Ascending aorta (tissue), 2 donors: Measurements from ENCODE around the gene LYPLAL1. TPM values are rescaled to one million over a fixed set of nuclear protein-coding genes. Genes with fewer than 3 reads are reported as not detected.
A peak's percentile ranks its signal among the peaks of the same experiment; 100 is the strongest.

Source experiments
- DNase-seq, 2 donors: peaks; one replicate each; pipeline ENCODE4 v3.0.0-alpha.2; 2019; ENCODE audit warnings: low spot score in 2 of 2
- H3K27ac ChIP-seq, 2 donors: fragments of 200-600 bp; sonication (generic); one replicate each; pipeline ENCODE4 v1.5.1; 2016 to 2017; ENCODE audit warnings: mild to moderate bottlenecking in 1 of 2
- H3K27me3 ChIP-seq: fragments of 200-600 bp; sonication (generic); one replicate; pipeline ENCODE4 v1.5.1; 2017
- H3K36me3 ChIP-seq, 2 donors: fragments of 200-600 bp; sonication (generic); one replicate each; pipeline ENCODE4 v1.5.1; 2016
- H3K4me1 ChIP-seq, 2 donors: fragments of 200-600 bp; sonication (generic); one replicate each; pipeline ENCODE4 v1.5.1; 2016 to 2017; ENCODE audit warnings: mild to moderate bottlenecking in 1 of 2
- H3K4me3 ChIP-seq, 2 donors: fragments of 200-600 bp; sonication (generic); one replicate each; pipeline ENCODE4 v1.5.1; 2016 to 2017; ENCODE audit warnings: mild to moderate bottlenecking in 1 of 2
- H3K9me3 ChIP-seq, 2 donors: fragments of 200-600 bp; sonication (generic); one replicate each; pipeline ENCODE4 v1.5.1; 2016
- intact Hi-C: fragments of 100-400 bp; cut with DNase I; formaldehyde crosslinking; loops from one replicate; pipeline ENCODE4 v1.15.1; 2023
- total RNA-seq: library from RNA; depleted of rRNA; stranded (reverse); fragments of >200 nt; gene quantifications from one replicate; pipeline ENCODE4 v1.1.0, GENCODE V29; 2016
- TF ChIP-seq, protein P1 (sequence below), 3 experiments: fragments of 200-600 bp in 2 of 3; fragments of 450-650 bp in 1 of 3; sonication (generic) in 2 of 3; IDR thresholded peaks; one replicate each; pipeline ENCODE4 v1.5.1; 2016 to 2019; ENCODE audit warnings: antibody characterized with exemption in 3 of 3, mild to moderate bottlenecking in 1 of 3, moderate library complexity in 1 of 3

Gene LYPLAL1
- total RNA-seq, 1 donor from 2014 or later, result 27.5 TPM

DNA sequence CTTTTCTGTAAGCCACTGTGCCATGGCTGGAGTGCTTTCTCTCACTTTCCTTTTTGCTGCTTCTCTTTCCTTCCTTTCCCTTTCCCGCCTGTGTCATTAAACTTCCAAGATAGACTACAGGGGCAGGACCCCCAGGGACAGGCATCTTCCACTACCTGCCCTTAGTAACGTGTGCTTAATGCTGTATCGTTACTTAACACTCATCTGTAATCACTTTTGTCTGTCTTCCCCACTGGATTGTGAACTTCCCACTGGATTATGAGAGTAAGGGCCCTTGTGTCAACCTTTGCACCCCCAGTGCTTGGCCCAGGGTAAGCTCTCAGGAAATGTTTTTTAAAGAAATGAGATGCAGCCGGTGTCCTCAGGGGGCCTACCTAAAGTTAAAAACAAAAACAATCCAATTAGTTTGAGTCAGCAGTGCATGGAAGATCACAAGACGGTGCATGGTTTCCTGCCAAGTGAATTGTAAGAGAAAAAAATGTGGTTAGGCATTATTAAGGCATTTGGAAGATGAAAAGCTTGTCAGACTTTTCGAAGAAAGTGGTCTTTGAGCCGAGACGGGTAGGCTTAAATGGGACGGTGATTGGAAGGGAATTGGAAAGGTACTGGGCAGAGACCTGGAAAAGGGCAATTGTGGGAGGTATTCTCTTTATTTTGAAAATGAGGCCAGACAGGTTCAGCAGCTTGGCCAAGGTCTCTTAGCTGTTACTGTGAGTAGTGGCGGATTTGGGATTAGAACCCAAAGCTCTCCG is 958 bp downstream of the LYPLAL1 start:
- peaks cover 0 to 10% of the 10 kb centered on the region in 2 donors for H3K4me1 ChIP-seq
- intact Hi-C loops, result loop anchor here (2.0 to 10.0 kb wide), 5 partner anchors 47 to 827 kb away; partner anchors contain the start of gene TGFB2

DNA sequence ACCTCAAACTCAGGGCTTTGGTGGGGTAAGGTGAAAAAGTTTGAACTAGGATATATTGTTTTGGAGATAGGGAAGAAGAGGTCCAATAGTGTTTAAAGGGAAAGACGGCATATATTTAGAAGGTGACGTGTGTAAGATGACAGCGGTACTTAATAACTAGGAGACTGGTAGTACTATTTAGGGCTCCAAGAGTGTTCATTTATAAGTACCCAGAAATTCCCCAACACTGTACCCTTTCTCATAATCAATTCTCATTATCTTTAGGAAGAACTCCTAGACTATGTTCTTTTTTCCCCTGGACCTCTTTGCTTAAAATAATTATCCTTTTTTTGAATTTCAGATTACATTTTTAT is 1.5 kb downstream of the LYPLAL1 start:
- H3K9me3 ChIP-seq, result no peaks in the 10 kb centered on the region
- no peaks in the 10 kb centered on the region for H3K27me3 ChIP-seq
- peaks cover 0 to 14% of the 10 kb centered on the region in 2 donors for H3K4me1 ChIP-seq
- no peak for DNase-seq
- peak overlapping the region; percentile 86 to 93 for H3K27ac ChIP-seq
- no peaks in the 10 kb centered on the region for H3K36me3 ChIP-seq
- intact Hi-C loops, result loop anchor here (2.0 to 10.0 kb wide), 3 partner anchors 110 to 710 kb away; no protein-coding TSS in a partner anchor
- peak overlapping the region; percentile 67 to 76 for H3K4me3 ChIP-seq
- TF ChIP-seq, protein P1, sequence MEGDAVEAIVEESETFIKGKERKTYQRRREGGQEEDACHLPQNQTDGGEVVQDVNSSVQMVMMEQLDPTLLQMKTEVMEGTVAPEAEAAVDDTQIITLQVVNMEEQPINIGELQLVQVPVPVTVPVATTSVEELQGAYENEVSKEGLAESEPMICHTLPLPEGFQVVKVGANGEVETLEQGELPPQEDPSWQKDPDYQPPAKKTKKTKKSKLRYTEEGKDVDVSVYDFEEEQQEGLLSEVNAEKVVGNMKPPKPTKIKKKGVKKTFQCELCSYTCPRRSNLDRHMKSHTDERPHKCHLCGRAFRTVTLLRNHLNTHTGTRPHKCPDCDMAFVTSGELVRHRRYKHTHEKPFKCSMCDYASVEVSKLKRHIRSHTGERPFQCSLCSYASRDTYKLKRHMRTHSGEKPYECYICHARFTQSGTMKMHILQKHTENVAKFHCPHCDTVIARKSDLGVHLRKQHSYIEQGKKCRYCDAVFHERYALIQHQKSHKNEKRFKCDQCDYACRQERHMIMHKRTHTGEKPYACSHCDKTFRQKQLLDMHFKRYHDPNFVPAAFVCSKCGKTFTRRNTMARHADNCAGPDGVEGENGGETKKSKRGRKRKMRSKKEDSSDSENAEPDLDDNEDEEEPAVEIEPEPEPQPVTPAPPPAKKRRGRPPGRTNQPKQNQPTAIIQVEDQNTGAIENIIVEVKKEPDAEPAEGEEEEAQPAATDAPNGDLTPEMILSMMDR (IDR thresholded peaks at IDR 0.05), result no peak

More for the DNA sequence above, 958 bp downstream of the LYPLAL1 start:
- no peaks in the 10 kb centered on the region for H3K9me3 ChIP-seq
- TF ChIP-seq, protein P1 (IDR thresholded peaks at IDR 0.05), result no peak
- H3K27ac ChIP-seq, result peak overlapping the region; percentile 86 to 93
- H3K36me3 ChIP-seq, result no peaks in the 10 kb centered on the region
- peak overlapping the region; percentile 67 to 76 for H3K4me3 ChIP-seq
- DNase-seq, result peak in 1 of 2 donors; percentile 64
- H3K27me3 ChIP-seq, result no peaks in the 10 kb centered on the region

DNA sequence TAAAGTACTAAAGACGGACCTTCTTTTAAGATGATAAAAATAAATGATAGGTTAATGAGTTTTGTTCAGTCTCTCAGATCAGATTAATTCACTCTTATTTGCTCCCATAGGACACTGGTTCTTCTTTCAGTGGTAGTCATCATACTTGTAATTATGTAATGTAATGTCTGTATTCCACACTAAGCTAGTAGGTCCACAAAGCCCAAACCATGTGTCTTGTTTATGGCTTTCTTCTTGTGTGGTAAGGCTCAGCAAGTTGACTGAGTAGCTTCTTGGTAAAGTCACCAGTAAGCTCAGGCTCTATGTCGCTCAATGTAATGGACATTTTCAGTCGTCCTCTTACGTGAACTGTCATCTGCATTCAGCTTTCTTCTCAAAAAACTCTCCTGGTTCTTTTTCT is 2.5 kb downstream of the LYPLAL1 start:
- Histone ChIP-seq H3K4me1 (peaks cover 0 to 14% of the 10 kb centered on the region in 2 donors), H3K27ac (peak overlapping the region; percentile 86 to 93)

DNA sequence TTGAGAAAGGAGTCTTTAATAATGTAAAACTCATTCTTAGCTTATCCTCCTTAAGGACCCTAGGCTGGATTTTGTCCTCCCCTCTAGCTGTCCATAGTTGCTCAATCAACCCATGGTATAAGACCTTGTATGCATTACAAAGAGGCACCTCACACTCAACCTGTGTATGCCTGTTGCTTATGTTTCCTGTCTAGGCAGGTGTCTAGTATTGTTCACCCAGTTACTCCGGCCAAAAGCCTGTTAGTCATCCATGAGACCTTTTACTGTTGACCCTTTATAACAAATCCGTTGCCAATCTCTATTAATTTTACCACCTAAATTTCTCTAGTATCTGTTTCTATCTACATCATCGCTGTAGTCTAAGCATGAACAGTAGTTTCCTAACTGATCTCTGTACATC is 3.7 kb downstream of the LYPLAL1 start:
- H3K27ac ChIP-seq, result peak overlapping the region; percentile 86 to 93
- H3K27me3 ChIP-seq, result no peaks in the 10 kb centered on the region
- H3K4me1 ChIP-seq, result peaks cover 0 to 14% of the 10 kb centered on the region in 2 donors
- no peaks in the 10 kb centered on the region for H3K9me3 ChIP-seq
- TF ChIP-seq, protein P1 (IDR thresholded peaks at IDR 0.05), result no peak
- H3K4me3 ChIP-seq, result no peak overlapping the region
- intact Hi-C loops, result loop anchor here (10.0 kb wide), 2 partner anchors 113 to 713 kb away; no protein-coding TSS in a partner anchor
- H3K36me3 ChIP-seq, result peaks cover 0 to 2% of the 10 kb centered on the region in 2 donors
- DNase-seq, result no peak

More for the DNA sequence above, 2.5 kb downstream of the LYPLAL1 start:
- no peaks in the 10 kb centered on the region for H3K36me3 ChIP-seq
- TF ChIP-seq, protein P1 (IDR thresholded peaks at IDR 0.05), result no peak
- no peak for DNase-seq
- intact Hi-C loops, result loop anchor here (10.0 kb wide), 2 partner anchors 111 to 711 kb away; no protein-coding TSS in a partner anchor
- H3K9me3 ChIP-seq, result no peaks in the 10 kb centered on the region
- no peaks in the 10 kb centered on the region for H3K27me3 ChIP-seq
- peak overlapping the region; percentile 67 to 76 for H3K4me3 ChIP-seq

DNA sequence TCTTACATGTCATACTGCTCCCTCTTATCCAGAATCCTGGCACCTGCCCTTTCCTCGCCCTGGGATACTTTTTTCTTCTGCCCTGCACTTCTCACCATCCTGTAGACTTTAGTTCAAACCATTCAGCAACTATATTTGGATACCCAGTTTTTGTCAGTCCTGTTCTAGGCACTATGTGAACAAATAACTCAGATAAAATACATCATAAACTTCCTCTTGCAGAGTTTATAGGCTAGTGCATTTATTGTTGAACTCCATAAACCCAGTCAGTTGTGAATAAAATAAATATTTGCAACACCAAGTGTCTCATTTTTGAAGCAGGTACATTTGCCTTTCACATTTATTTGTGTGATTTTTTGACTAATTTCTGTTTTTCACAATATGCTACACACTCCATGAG is 4.3 kb downstream of the LYPLAL1 start:
- no peak for DNase-seq
- Histone ChIP-seq H3K4me1 (peaks cover 0 to 14% of the 10 kb centered on the region in 2 donors), H3K9me3 (no peaks in the 10 kb centered on the region), H3K27ac (peak overlapping the region; percentile 86 to 93), H3K36me3 (peaks cover 0 to 3% of the 10 kb centered on the region in 2 donors), H3K4me3 (no peak overlapping the region), H3K27me3 (no peaks in the 10 kb centered on the region)
- TF ChIP-seq, protein P1 (IDR thresholded peaks at IDR 0.05), result no peak
- intact Hi-C loops, result loop anchor here (10.0 kb wide), 2 partner anchors 113 to 713 kb away; no protein-coding TSS in a partner anchor
